ENCODE results near the gene TUFT1. TPM values are rescaled to one million over a fixed set of nuclear protein-coding genes. Genes with fewer than 3 reads are reported as not detected.

The TUFT1 gene, protein sequence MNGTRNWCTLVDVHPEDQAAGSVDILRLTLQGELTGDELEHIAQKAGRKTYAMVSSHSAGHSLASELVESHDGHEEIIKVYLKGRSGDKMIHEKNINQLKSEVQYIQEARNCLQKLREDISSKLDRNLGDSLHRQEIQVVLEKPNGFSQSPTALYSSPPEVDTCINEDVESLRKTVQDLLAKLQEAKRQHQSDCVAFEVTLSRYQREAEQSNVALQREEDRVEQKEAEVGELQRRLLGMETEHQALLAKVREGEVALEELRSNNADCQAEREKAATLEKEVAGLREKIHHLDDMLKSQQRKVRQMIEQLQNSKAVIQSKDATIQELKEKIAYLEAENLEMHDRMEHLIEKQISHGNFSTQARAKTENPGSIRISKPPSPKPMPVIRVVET
- total RNA-seq (2022; extraction: Qiagen RNA extraction; ENCODE audit: low read depth), result 10.1 to 12.4 TPM (median 10.6 TPM) in 5 replicates

DNA sequence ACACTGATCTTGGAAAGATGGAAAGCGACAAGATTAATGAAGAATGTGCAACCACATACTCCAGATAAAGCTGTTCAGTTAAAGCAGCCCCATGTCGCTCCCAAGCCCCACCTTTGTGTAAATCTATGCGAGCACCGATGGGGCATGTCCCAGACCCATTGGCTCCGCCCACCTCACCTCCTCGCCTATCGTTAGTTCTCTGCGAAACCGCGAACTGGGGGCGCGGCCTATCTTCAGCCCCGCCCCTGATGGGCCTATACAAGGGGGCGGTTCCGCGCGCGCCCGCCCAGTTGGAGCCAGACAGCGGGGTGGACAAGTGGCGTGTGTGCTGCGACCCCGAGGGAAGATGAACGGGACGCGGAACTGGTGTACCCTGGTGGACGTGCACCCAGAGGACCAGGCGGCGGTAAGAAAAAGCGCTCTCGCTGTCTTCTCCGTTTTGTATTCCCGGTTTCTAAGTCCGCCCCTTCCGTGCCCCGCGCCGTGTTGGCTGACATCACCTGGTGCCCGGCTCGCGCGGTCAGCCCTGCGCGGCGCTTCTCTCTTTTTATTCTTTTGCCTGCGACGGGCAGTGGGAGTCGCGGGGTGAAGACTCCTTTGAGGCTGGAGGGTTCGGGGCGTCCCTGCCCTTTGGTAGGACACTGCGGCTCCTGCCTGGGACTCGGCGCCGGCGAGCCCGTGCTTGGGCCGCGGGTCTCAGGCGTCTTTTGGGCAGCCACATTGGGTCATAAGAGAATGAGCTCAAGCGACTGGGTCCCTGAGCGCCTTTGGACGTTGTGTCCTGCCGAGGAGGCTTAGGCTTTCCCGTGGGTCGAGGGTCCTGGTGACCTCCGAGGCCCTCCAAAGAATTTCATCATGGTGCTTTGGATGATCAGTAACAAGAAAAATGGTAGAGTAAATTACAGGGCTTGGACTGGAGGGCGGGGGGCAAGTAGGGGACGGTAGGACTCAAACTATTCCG is at the start of gene TUFT1:
TUFT1 (plus strand) TSS at position 289 of the 961 bp plus-strand sequence; CDS start at position 347, 58 bp downstream.

DNA sequence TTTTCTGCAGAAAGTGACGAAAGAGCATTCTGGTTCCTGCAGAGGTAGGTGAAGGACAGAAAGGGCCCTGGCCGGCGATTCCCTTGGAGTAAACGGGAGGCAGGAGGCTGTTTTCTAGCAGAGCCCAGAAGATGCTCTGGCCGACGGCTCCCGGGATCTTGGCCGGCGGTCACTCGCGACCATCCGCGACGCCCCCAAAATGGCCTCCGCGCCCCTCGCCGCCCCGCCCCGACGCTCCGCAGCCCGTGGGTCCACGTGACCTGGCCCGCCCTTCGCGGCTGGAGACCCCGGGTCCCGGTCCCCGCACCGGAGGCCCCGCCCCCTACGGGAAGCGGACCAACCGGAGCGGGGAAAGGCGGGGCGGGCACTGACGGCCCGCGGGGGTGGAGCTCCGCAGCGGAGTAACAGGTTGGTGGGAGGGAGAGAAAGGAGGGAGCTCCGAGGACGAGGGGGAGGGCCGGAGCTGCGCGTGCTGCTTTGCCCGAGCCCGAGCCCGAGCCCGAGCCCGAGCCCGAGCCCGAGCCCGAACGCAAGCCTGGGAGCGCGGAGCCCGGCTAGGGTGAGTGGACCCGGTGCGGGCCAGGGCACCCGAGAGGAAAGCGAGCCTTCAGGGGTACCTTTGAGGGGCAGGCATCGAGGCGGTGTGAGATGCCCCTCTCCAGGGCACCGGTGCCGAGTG is 29.0 kb upstream of the TUFT1 start, which contains the start of gene CGN:
CGN (plus strand) TSS at position 431 of the 679 bp plus-strand sequence. CDS start 7,133 bp downstream, outside the sequence.

DNA sequence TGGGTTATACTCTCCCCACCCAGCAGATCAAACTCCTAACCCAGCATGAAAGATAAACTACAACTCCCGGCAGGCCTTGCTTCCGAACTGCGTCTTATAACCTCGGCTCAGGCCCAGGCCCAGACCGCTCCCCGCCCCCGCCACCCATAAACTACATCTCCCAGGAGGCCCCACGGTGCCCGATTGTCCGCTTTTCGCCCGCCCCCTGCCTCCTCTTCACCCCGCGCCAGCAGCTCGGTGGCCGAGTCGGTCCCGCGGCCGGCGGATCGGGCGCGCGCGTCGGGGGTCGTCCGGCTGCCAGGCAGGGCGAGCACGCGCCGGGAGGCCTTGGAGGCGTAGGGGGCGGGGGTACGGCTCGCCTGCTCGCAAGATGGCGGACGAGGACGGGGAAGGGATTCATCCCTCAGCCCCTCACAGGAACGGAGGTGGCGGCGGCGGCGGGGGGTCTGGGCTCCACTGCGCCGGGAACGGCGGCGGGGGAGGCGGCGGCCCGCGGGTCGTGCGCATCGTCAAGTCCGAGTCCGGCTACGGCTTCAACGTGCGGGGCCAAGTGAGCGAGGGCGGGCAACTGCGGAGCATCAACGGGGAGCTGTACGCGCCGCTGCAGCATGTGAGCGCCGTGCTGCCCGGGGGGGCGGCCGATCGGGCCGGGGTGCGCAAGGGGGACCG is 71.9 kb downstream of the TUFT1 start, which contains the start of gene SNX27:
SNX27 (plus strand) TSS at position 219 of the 669 bp plus-strand sequence; CDS start at position 371, 152 bp downstream.

Other genes starting within 250 kb of the TUFT1 start
- 21.8 to 29.0 TPM (median 27.3 TPM) in 5 replicates for gene PI4KB, start 212.9 kb upstream of the TUFT1 start, total RNA-seq (2022; extraction: Qiagen RNA extraction; ENCODE audit: low read depth)
- gene RFX5, start 193.1 kb upstream of the TUFT1 start, total RNA-seq (2022; extraction: Qiagen RNA extraction; ENCODE audit: low read depth), result 21.1 to 26.2 TPM (median 24.6 TPM) in 5 replicates
- gene SELENBP1, start 167.6 kb upstream of the TUFT1 start, total RNA-seq (2022; extraction: Qiagen RNA extraction; ENCODE audit: low read depth), result 5.1 to 7.6 TPM (median 6.9 TPM) in 5 replicates
- 308 to 428 TPM (median 392 TPM) in 5 replicates for gene PSMB4, start 140.7 kb upstream of the TUFT1 start, total RNA-seq (2022; extraction: Qiagen RNA extraction; ENCODE audit: low read depth)
- gene POGZ, start 80.8 kb upstream of the TUFT1 start, total RNA-seq (2022; extraction: Qiagen RNA extraction; ENCODE audit: low read depth), result 17.8 to 21.0 TPM (median 19.0 TPM) in 5 replicates
- gene CGN, start 28.9 kb upstream of the TUFT1 start, total RNA-seq (2022; extraction: Qiagen RNA extraction; ENCODE audit: low read depth), result 1.6 to 2.9 TPM (median 2.0 TPM) in 5 replicates
- gene SNX27, start 71.7 kb downstream of the TUFT1 start, total RNA-seq (2022; extraction: Qiagen RNA extraction; ENCODE audit: low read depth), result 7.4 to 9.1 TPM (median 7.7 TPM) in 5 replicates
- gene CELF3, start 176.5 kb downstream of the TUFT1 start, total RNA-seq (2022; extraction: Qiagen RNA extraction; ENCODE audit: low read depth), result not detected in 5 replicates
- gene RIIAD1, start 181.2 kb downstream of the TUFT1 start, total RNA-seq (2022; extraction: Qiagen RNA extraction; ENCODE audit: low read depth), result not detected in 5 replicates
- 76.3 to 88.8 TPM (median 81.2 TPM) in 5 replicates for gene MRPL9, start 223.2 kb downstream of the TUFT1 start, total RNA-seq (2022; extraction: Qiagen RNA extraction; ENCODE audit: low read depth)